HL-60 (cell line): ENCODE results near the gene TMEM141.
"Not testable (repeated sequence)": the region's sequence is repeated elsewhere in the genome, so short reads cannot be mapped to it uniquely, and the experiment has no call there.

Experiments used
- DNase-seq, 2 experiments: peaks; one replicate each; pipeline ENCODE4 v3.0.0-alpha.2; 2010 to 2020; ENCODE audit warnings: low read depth in 1 of 2, low spot score in 1 of 2
- H3K27ac ChIP-seq: fragments of 250-450 bp; sonication (Bioruptor Pico); replicated peaks from 2 replicates; pipeline ENCODE4 v1.5.1; 2020; ENCODE audit warnings: mild to moderate bottlenecking, moderate library complexity
- H3K27me3 ChIP-seq: fragments of 250-450 bp; sonication (Bioruptor Pico); 2 replicates; pipeline ENCODE4 v1.5.1; 2021; ENCODE audit warnings: mild to moderate bottlenecking, moderate library complexity; ENCODE audit not compliant: insufficient read depth, poor library complexity, severe bottlenecking
- H3K4me3 ChIP-seq: replicated peaks from 2 replicates; pipeline ENCODE4 v1.5.1; 2011; ENCODE audit warnings: mild to moderate bottlenecking, control low read depth, low read length; ENCODE audit not compliant: insufficient read depth
- CTCF ChIP-seq: IDR thresholded peaks from one replicate; pipeline ENCODE4 v1.5.1; 2011; ENCODE audit warnings: low read length, control low read depth, inconsistent platforms; ENCODE audit not compliant: insufficient read depth
- GABPA ChIP-seq: IDR thresholded peaks from 2 replicates; pipeline ENCODE4 v1.6.1; 2012; ENCODE audit warnings: low read depth
- POLR2AphosphoS5 ChIP-seq: IDR thresholded peaks from 2 replicates; pipeline ENCODE4 v1.6.1; 2012; ENCODE audit warnings: low read depth
- REST ChIP-seq: IDR thresholded peaks from 2 replicates; pipeline ENCODE4 v1.6.1; 2012; ENCODE audit warnings: low read depth; ENCODE audit not compliant: insufficient replicate concordance
- SPI1 ChIP-seq: IDR thresholded peaks from 2 replicates; pipeline ENCODE4 v1.6.1; 2012; ENCODE audit warnings: low read depth, mild to moderate bottlenecking, borderline replicate concordance

The TMEM141 gene

GRCh38 chr9:136764301-136764891, 26.7 kb upstream of the TMEM141 start, which contains the start of gene LCN15:
Gene LCN15, minus strand, starts transcription at chr9:136764518. Its CDS starts 30 bp downstream, at chr9:136764488.
- DNase-seq, result no peak
- no peaks in the 10 kb centered on the region for H3K27me3 ChIP-seq
- H3K27ac ChIP-seq, result no peak within 1 kb of the TSS
- TF ChIP-seq CTCF (no peak), GABPA (no peak), REST (no peak), SPI1 (no peak), POLR2AphosphoS5 (no peak)
- H3K4me3 ChIP-seq, result no peak within 1 kb of the TSS

- Histone ChIP-seq H3K27me3 (no peaks in the 10 kb centered on the region), H3K27ac (no peak overlapping the region), H3K4me3 (no peak overlapping the region)
- TF ChIP-seq GABPA (no peak), REST (no peak), CTCF (no peak), SPI1 (no peak), POLR2AphosphoS5 (no peak)
- DNase-seq, result no peak
Observed at GRCh38 chr9:136765041-136765440, 26.1 kb upstream of the TMEM141 start.

GRCh38 chr9:136765745-136766409, 25.3 kb upstream of the TMEM141 start:
- not testable (repeated sequence) for DNase-seq, H3K27ac ChIP-seq, H3K27me3 ChIP-seq, H3K4me3 ChIP-seq

GRCh38 chr9:136766410-136767120, 24.6 kb upstream of the TMEM141 start:
- DNase-seq, result peak in 1 of 2 experiments; percentile 51
- not testable (repeated sequence) for H3K27ac ChIP-seq, H3K27me3 ChIP-seq, H3K4me3 ChIP-seq
